Measurements from ENCODE around the gene PLPPR5. TPM values are rescaled to one million over a fixed set of nuclear protein-coding genes. Genes with fewer than 3 reads are reported as not detected.

PLPPR5 gene
- total and polyA plus RNA-seq, 9 of the 15 experiments (the other 6 are each of a cell fraction or from before 2014, with no cell fraction given): not detected

GRCh38 chr1:98975113-98975512, 29.5 kb downstream of the PLPPR5 start (continued):
- no peak for TF ChIP-seq RNF219 (CRISPR knock-in tag; IDR thresholded peaks at IDR 0.05)
- TF ChIP-seq NKRF (IDR thresholded peaks at IDR 0.05; ENCODE audit: borderline replicate concordance): no peak
- TF ChIP-seq NUFIP1 (IDR thresholded peaks at IDR 0.05; ENCODE audit: partially characterized antibody): no peak

- intact Hi-C loops (cut with micrococcal nuclease): no loop called here
- ATAC-seq: no peak
- CTCF ChIA-PET (ENCODE audit: low intra/inter-chr PET ratio): no interaction called here
- FAIRE-seq: no peak
- no peak overlapping the region for H2AFZ ChIP-seq (ENCODE audit: low read depth, low read length)
- BruUV-seq (replicated peaks): no TSS peak
- no peak overlapping the region for H3K27ac ChIP-seq (ENCODE audit: extremely low read depth, low read depth, low read length)
- H3K4me1 ChIP-seq (replicated peaks in 1 of 2; ENCODE audit: control insufficient read depth in 2 of 2, insufficient read depth in 2 of 2, low read length in 2 of 2): no peaks in the 10 kb centered on the region
- POLR2A ChIA-PET: no interaction called here
- H3K4me3 ChIP-seq: no peak overlapping the region
- H3K4me2 ChIP-seq (ENCODE audit: insufficient read depth, low read length): no peak overlapping the region
- H3K9me1 ChIP-seq (ENCODE audit: control insufficient read depth, insufficient read depth, low read length): no peaks in the 10 kb centered on the region
- H3K27me3 ChIP-seq (ENCODE audit: control insufficient read depth in 2 of 2, insufficient read depth in 2 of 2, low read length in 2 of 2): no peaks in the 10 kb centered on the region
- DNase-seq (ENCODE audit: extremely low read depth in 1 of 4, low spot score in 3 of 4): no peak
- in situ Hi-C loops (cut with MboI): no loop called here
- 0% methylated on average over 1 of the region's 1 CpG for WGBS (ENCODE audit: insufficient coverage, low coverage, missing lambda C conversion rate)
- no peak overlapping the region for H3K9ac ChIP-seq (ENCODE audit: insufficient read depth in 1 of 2, low read depth in 2 of 2, low read length in 2 of 2)
- no peaks in the 10 kb centered on the region for H3K9me3 ChIP-seq (replicated peaks; ENCODE audit: control insufficient read depth, insufficient read depth, low read depth, low read length)
- no peaks in the 10 kb centered on the region for H4K20me1 ChIP-seq (replicated peaks; ENCODE audit: control insufficient read depth, insufficient read depth, low read length)
- H3K36me3 ChIP-seq (ENCODE audit: control insufficient read depth, insufficient read depth, low read length): no peaks in the 10 kb centered on the region
- H3K79me2 ChIP-seq (ENCODE audit: control insufficient read depth, insufficient read depth, low read length): no peaks in the 10 kb centered on the region
- TF ChIP-seq LARP7 (IDR thresholded peaks at IDR 0.05) (no peak), ZBTB7A (IDR thresholded peaks at IDR 0.05; ENCODE audit: borderline replicate concordance, control insufficient read depth, low read depth, low read length) (no peak), ZKSCAN3 (CRISPR knock-in tag; IDR thresholded peaks at IDR 0.05) (no peak), SUPT5H (IDR thresholded peaks at IDR 0.05) (no peak), ZFP30 (CRISPR knock-in tag; IDR thresholded peaks at IDR 0.05; ENCODE audit: borderline replicate concordance) (no peak), RERE (CRISPR knock-in tag; IDR thresholded peaks at IDR 0.05; ENCODE audit: borderline replicate concordance) (no peak), PHB2 (IDR thresholded peaks at IDR 0.05; ENCODE audit: low read depth) (no peak), ARHGAP35 (IDR thresholded peaks at IDR 0.05; ENCODE audit: partially characterized antibody) (no peak)
These were observed 34.7 kb downstream of the PLPPR5 start for GRCh38 chr1:98969798-98970490.
